NCI-H1930 (cell line): Measurements from ENCODE around the gene CTNNA1.

Experiments
- DNase-seq, 2 experiments: peaks; one replicate each; lab custom pipeline; 2025; lab: John Stamatoyannopoulos, UW

Gene CTNNA1

DNA sequence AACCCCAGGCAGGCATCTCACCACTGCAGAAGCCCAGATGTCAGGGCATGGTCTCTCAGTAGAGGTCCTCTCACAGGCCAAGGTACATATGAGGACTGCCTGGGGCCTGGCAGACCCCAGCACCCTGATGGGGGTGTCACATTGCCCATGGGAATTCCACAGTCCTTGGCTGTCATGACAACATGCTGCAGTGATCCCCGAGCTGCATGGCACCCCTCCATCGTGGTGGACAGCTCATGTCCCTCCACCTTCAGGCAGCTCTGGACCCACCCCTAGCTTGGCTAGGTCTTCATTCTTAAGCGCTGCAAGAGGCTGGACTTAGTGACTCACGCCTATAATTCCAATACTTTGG, 196.0 kb downstream of the CTNNA1 start:
- no peak for DNase-seq

DNA sequence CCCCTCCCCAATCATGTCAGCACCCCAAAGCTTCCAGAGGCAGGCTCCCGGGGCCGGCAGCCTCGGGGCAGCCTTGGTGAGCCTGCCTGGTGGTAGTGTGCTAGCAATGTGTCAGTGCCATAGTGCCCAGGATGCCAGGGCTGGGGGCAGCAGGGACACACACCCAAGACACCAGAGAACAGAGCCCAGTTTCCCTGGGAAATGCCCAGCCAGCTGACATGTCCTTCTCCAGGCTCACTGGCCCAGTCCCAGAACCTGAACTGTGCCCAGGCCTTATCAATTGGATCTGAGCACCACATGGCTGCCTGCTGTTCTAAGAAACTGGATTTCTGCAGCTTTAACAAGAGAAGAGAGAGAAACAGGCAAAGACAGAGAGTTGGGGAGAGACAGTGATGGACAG, 196.8 kb downstream of the CTNNA1 start:
- DNase-seq: no peak

DNA sequence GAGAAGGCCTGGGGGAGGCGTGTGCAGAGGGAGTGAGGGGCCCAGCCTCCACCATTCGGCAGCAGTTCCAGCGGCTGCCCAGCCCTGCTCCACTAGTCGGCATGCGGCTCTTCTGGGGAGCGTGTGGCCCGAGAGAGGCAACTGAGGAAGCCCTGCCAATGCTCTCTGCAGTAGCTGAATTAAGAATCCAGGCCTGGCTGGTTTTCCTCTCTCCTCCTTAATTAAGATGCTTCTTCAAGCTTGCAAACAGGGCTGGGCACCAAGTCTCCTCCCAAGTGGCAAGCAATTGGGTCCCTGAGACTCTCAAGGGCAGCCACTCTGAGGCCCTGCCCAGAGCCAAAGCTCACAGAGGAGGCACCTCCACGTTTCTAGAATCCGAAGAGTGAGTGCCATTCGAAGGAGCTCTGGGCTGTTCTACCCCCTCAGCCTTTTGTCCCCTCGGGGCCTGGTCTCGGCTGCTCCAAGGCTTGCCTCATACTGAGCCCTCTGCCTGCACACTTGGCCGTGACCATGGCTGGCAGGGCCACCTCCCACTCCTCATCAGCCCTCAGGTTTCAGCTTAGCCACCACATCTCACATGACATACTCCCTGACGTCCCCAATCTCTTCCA, 197.3 kb downstream of the CTNNA1 start:
- DNase-seq: no peak

DNA sequence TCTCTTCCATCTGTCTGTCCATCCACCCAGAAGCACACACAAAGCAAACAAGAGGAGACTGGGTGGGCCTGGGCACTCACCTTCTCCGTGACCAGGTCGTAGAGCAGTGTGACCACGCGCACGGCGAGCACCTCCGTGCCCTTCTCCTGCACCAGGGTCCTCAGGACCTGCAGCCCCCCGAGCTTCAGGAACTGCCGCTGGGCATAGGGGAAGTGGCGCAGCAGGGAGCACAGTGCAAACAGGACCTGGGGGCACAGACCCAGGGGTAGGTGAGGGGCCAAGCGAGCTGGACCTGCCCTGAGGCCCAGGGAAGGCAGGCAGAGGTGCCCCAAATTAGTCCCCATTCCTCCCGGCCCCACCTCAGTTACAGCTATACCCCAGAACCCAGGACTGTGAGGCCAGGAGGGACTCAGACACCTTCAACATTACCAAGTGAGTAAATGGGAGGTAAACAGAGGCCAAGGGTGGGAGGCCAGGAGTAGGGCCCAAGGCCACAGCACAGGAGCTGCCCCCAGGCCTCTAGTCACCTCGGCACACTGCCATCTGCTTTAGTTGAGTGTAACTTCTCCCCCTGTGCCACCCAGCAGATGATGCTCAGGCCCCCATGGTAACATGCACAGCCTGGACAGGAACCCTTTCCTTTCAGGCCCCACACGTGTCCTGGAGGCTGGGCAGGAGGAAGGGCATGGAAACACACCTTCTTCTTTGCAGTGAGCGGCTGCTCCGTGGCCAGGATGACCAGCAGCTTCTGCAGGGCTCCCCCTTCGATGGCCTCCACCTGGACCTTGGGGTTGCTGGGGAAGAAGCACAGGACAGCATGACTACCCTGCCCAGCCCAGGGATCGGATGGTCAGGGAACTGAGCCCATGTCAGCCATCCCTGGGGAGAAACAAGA, 198.1 kb downstream of the CTNNA1 start:
- DNase-seq: no peak

DNA sequence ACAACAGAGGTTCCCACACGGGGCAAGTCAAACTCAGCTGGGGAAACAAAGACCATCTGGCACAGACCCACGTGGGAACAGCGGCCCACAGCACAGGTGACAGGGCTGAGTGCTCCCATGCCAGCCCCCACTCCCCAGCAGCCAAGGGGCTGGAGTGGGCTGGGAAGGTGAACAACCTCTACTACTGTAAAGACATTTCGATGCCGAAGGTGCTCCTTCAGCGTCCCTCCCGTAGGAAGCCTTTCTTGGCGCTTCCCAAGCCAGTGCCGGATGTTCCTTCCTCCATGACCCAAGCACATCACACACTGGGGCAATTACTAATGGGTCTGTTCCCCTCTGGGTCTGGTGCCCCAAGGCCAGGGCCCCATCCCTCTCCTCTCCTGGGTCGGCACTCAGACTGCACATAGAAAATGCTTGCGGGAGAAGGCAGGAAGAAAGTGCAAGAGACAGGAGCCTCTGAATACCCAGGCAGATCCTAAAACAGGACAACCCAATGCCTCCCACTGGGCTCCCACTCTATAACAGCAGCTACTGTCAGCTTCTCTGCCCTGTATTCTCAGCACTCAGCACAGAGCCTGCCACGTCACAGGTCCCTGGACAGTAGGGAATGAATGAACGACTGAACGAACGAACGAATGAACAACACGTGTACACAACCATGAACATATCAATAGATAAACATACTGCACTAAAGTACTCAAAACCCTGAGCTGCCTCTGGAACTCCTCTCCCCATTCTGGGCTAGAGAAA, 198.9 kb downstream of the CTNNA1 start:
- no peak for DNase-seq

DNA sequence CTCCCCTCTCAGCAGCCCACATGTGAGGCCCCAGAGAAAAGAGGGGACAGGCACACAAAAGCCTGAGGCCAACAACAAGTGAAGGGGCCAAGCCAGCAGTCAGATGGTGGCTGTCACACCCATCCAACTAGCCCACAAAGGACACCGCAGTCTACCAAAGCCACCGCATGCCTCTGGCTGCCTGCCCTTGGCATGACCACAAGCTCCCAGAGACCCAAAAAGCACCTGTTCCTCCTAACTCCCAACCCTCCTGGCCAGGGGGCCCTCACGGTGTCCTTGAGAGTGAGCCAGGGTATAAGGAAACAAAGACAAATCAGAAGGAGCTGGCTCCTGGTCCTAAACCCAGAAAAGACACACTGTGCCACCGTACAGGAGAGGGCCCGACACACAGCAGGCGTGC, 199.7 kb downstream of the CTNNA1 start:
- no peak for DNase-seq

DNA sequence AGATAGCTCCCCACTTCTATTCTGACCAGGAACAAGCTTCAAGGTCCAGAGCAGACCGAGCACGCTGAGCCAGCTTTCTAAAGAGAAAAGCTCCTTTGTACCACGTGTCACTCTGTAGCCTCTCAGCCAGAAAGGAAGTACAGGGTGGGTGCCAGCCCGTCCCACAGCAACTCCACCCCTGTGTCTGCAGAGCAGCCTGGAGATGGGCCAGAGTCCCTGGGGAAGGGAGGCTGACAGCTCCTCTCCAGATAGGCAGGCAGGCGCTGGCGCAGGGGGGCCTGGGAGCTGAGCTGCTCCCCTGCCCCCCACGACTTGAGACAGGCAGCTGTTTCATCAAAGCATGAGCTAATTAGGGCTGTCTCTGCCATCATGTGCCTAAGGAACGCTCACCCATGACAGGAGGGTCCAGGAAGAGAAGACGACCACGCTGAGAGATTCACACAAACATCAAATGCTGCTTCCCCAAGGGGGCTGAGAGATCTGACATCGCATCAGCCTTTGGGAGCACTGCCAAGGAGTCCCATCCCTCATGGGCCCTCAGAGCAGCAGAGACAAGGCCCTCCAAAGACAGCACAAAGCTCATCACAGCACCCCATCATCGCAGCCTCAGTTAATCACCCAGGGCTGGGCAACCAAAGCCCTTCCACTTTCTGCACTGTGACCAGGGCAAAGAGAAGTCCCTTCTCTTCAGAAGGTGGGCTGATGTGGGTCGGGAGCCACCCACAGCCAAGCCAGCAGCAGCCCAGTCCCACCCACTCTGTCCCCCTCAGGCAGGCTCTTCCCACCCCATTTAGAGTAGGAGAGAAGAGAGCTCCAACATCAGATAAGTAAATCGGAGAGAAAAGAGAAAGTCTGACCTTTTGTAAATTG, 200.4 kb downstream of the CTNNA1 start:
- DNase-seq: no peak

DNA sequence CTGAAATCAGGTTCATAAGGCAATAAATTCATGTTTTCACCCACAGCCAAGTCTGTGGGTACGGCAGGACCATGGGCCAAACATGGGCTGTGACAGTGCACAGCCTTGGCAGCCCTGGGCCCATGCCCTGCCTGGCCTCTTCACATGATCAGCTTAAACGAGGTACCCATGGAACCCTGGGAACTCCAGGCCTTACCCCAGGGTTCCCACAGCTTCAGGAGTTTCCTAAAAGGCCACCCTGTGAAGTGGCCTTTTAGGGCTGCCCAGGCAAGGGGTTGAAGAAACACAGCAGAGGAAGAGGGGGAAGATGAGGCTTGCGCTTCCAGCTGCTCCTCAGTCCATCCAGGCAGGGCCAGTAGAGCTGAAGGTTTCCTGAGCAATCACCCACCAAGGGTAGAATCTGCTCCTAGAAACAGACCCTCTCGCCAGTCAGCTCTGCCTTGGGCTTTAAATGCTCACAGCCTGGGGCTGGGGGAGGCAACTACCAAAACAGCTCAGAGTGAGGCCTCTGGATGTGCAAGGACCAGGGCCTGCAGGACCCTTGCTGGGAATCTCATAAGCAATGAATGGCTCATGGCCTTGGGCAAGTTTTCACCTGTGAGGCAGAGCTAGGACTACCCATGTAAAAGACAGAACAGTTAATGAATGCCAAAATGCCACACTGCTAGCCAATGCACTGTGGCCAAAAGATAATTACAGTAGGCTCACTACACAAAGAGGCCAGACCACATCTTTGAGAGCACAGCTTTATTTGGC, 201.2 kb downstream of the CTNNA1 start:
- DNase-seq: no peak

DNA sequence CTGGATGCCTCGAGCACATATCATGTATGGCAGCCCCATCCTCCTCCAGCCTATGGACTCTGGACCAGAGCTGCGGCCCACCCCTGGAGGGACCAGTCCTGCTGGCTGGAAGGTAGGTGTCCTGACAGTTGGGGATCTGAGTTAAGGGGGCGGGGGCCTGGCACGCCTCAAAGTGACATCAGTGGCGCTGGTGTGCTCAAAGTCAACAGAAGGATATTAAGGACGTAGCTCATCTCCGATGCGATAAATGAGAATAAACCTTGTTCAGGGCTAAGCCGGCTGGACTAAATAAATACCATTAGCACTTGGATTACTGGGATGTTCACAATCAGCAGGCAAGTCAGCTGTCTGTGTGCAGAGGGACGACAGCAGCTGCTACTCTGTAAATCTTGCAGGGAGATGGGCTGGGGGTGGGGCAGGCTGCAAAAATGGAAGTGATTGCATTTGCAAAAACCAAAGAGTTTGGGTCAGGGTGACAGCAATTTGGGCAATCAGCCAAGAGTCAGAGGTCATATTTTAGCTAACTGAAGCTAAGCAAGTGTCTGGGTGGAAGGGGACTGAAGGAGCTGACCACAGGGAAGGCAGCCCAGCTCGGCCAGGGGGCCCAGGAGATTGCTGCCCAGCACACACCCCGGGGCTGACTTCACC, 201.9 kb downstream of the CTNNA1 start:
- DNase-seq: peak in 1 of 2 experiments; percentile 1

DNA sequence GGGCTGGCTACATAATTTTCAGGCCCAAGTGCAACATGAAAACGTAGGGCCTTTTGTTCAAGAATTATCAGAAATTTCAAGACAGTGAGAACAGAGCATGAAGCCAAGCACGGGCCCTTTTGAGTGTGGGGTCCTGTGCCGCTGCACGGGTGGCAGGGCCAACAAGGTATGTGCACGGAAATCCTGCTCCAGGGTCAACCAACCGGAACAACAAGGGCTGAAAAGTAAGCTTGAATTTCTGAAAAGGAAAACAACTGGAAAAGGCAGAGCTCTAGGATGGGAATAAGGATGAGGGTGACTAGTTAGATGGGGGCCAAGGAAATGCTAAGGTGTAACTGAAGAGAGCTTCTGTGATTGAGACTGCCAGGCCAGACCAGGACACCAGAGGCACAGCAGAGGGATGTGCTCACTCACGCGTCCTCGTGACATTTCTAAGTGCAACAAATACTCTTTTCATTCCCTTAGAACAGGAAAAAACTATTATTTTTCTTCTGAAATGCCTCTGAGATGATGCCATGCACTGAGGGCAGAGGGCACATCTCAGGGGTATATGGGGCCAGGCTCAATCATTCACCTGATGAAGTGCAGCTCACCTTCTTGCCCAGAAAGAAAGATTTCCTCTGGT, 202.6 kb downstream of the CTNNA1 start:
- DNase-seq: no peak

DNA sequence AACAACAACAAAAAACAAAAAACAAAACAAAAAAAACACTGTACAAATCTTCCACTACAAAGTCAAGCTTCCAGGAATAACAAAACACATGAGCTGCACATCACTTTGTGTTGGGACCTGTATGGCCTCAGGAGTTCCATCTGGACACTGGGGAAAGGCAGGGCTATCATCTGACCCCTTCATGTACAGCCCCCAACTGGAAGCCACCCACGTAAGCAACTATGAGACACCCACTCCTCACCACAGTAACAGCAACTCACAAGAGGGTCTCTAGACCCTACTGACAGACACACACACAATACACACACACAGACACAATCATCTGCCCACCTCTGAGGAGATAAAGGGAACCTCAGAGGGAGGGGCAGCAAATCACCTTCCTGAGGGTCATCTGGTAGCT, 203.6 kb downstream of the CTNNA1 start:
- DNase-seq: no peak

DNA sequence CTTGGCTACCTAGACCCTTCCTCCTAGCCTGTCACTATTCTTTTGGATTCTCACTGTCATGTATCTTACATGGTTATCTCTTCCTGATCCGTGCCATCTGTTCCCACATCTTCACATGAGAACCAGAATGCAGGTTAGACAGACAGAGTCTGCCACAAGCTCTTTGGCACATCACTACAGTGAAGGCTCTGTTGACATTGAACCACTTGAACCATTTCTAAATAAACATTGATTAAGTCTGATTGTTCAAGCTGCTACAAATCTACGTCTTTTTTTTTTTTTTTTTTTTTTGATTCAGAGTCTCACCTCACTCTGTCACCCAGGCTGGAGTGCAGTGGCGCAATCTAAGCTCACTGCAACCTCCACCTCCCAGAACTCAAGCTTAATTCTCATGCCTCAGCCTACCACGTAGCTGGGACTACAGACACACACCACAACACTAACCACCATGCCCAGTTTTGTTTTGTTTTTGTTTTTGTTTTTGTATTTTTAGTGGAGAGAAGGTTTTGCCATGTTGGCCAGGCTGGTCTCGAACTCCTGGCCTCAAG, 207.0 kb downstream of the CTNNA1 start:
- DNase-seq: no peak

DNA sequence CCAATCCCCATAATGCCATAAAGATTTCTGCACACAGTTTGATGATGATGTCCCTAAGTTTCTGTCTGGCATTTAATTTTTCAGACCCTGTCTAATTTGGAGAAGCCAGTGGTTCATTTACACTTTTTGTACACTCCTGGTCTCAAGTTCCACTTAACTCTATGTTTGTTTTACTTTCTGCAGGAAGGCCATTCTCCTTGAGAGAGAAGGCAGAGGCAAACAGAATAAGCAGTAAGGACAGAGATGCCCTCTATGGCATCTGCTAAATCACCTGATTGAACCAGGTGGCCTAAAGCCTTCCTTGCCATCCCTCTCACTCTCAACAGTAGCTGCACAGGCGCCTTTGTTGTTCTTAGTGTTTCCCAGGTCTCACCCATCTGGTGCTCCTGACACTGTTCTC, 208.0 kb downstream of the CTNNA1 start:
- DNase-seq: no peak

DNA sequence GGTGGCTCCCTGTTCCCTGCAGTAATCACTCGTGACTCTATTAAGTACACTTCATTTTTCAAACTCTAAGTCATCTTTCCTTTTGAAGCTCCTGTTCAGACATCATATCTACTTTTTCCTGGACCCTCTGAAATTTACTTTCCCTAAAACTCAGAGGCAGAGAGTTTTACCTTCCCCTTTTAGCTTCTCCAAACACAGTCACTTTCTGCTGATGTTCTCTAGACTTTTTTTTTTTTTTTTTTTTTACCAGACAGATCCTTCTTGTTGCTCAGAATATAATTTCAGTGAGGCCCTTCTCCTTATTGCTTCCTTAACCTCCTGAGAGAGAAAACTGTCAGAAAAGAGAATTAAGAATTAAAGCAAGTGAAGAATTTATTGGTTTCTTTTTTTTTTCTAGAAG, 208.5 kb downstream of the CTNNA1 start:
- DNase-seq: no peak

DNA sequence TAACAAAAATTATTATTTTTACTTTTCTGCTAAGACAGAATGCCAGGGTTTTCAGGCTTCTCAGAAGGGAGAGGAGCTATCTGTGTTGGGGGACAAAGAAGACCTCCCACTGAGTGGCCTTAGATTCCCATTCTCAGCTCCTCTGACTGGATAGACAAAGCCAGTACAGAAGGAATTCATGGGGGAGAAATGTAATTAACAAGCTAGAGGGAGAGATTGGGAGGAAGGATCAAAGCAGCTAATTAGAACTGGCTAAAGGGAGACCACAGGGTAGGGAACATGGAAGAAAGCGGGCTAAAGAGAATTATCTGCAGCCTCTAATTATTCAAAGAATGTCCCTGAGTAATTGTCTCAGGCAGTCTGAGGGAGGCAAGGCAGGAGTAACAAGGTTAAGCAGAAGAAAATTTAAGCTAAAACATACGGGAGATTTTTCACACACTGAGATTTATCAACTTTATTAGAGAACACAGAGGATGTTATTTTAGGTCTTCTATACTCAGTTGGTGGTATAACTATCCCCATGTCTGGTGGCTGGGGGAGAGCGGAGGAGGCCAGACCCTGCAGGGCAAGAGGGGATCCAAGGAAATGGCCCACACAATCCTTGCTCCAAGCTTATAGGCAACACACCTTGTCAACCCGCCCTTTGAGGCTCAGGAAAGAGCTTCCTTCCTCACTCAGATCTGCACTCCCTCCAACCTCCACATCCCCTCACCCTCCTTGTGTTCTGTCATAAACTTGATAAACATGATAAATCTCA, 209.6 kb downstream of the CTNNA1 start:
- DNase-seq: no peak

DNA sequence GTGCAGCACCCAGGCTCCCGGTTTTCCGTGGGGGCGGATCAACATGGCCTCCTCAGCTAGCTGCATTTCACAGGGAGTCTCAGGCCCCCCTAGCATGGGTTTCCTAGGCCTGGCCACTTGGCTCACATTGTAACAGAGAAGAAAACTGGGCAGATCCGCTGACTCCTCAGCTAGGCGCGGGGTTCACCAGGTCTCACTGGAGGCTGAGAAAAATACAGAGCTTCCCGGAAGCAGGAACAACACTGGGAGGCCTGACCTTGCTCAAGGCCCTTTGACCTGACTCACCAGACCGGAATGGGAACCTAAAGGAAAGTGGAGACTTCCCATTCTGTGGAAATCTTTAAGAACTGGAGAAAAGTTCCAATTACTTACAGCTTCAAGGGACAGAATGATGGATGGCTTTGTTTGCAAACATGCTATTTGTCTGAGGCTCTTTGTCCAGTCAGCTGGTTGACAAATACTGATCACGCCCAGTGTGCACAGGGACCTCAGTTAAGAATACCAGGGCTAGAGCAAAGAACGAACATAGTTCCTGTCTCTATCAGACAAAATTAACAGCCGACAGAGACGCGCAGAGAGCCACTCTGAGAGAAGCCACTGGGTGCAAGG, 210.6 kb downstream of the CTNNA1 start:
- no peak for DNase-seq

DNA sequence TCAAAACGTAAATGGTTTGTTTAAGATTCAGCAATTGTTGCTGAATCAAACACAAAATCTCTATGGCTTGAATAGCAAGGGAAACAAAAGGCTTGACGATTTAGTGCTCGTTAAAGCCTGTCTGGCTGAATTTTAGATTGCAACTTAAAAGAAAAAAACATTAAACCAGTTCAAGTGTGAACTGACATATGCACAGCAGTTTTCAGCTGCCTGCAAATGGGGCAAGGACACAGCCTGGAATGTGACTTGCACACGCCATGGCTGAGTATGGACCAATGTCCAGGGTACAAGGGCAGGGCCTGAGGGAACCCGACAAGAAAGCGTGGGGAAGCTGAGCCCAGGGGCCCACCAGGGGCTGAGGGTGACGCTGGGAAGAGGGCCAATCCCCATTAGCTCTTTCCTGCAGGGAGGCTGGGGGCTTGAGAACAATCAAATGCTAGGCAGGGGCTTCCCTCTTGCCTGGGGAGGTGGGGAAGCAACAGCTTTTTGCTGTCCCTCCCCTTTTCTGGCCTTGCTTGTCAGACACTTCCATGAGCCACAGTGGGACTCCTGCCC, 211.5 kb downstream of the CTNNA1 start:
- no peak for DNase-seq

DNA sequence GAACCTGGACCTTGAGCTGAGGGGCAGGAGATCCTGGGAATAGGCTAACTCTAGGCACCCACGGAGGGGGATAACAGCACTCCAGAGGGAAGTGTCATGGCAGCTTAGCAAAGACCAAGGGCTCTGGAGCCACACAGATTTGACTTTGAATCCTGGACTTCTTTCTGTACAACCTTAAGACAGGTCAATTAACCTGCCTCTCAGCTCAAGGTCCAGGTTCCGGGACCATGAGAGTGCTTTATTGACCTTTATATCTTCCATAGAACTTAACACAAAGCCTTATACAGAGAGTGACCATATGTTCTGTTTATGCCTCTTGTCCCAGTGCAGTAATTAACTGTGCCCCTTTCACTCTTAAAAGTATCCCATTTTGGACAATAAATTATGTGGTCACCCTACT, 212.4 kb downstream of the CTNNA1 start:
- DNase-seq: no peak
